GM12874 (cell line): ENCODE data around the gene ADAMTS12.

ENCODE experiments used
- TF ChIP-seq, protein P1 (sequence below): IDR thresholded peaks from 2 replicates; pipeline ENCODE4 v1.5.1; 2011; ENCODE audit warnings: low read depth, mild to moderate bottlenecking, control low read depth, low read length, moderate library complexity; ENCODE audit not compliant: insufficient read depth

Gene ADAMTS12

GRCh38 chr5:33745101-33745770, 146.6 kb downstream of the ADAMTS12 start:
- TF ChIP-seq, protein P1, sequence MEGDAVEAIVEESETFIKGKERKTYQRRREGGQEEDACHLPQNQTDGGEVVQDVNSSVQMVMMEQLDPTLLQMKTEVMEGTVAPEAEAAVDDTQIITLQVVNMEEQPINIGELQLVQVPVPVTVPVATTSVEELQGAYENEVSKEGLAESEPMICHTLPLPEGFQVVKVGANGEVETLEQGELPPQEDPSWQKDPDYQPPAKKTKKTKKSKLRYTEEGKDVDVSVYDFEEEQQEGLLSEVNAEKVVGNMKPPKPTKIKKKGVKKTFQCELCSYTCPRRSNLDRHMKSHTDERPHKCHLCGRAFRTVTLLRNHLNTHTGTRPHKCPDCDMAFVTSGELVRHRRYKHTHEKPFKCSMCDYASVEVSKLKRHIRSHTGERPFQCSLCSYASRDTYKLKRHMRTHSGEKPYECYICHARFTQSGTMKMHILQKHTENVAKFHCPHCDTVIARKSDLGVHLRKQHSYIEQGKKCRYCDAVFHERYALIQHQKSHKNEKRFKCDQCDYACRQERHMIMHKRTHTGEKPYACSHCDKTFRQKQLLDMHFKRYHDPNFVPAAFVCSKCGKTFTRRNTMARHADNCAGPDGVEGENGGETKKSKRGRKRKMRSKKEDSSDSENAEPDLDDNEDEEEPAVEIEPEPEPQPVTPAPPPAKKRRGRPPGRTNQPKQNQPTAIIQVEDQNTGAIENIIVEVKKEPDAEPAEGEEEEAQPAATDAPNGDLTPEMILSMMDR: no peak

GRCh38 chr5:33743099-33743498, 148.7 kb downstream of the ADAMTS12 start:
- TF ChIP-seq, protein P1: no peak

DNA sequence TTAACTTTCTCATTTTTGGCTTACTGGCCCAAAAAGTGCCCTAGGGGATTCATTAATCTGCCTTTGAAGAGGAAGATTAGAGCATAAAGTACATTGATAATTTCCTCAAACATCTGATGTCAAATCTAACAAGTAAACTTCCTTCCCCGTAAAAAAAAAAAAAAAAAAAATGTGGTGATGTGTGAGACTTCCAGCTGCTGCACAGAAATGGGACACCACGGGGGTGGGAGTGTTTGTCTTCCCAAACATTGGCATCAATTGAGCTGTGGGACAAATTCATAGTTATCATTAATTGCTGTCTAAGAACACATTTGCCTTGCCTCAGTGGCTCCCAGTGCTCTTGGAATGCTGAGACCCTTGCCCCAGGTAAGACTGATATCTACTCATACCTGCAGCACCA, 149.6 kb downstream of the ADAMTS12 start:
- TF ChIP-seq, protein P1: no peak

DNA sequence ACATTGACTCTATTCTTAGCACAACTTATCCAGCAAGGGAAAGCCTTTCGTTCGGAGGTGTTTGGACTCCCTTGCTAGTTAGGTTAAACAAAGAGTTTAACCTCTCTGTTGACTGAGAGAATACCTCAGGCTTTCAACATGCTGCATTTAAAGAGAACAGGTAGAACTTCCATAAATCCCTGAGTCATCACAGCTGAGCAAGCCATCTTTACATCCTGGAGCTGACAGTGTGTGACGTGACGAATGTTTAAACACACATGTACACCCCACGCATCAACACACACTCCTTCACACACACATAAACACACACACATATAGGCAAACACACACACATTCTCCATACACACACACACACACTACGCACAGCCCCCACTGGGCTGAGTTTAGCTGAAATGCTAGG, 152.8 kb downstream of the ADAMTS12 start:
- TF ChIP-seq, protein P1: no peak

- TF ChIP-seq, protein P1: no peak
Observed at GRCh38 chr5:33738097-33738496, 153.7 kb downstream of the ADAMTS12 start.

- TF ChIP-seq, protein P1: no peak
Observed at GRCh38 chr5:33737697-33738096, 154.1 kb downstream of the ADAMTS12 start.

DNA sequence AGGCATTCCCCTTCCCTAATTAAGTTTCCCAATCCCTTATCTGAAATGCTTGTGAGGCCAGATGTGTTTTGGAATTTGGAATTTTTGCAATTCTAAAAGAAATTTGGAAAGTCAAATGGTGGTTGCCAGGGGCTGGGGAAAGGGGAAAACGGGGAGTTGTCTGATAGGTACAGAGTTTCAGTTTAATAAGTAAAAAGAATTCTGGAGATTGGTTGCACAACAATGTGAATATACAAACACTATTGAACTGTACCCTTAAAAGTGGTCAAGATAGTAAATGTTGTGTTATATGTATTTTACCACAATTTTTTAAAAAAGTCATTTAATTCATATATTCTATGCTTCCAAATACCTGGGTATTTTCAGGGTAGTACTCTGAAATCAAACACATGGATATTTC, 154.5 kb downstream of the ADAMTS12 start:
- TF ChIP-seq, protein P1: no peak
